Mammary epithelial cell (primary cell): ENCODE data around the gene ACTN1.

Source experiments
- CTCF ChIP-seq, 2 donors: IDR thresholded peaks in 1 of 2; conservative IDR thresholded peaks in 1 of 2; 2 replicates each; pipeline ENCODE4 v1.5.1; 2011 to 2012; ENCODE audit warnings: inconsistent platforms in 2 of 2, low read length in 2 of 2, mild to moderate bottlenecking in 2 of 2, control low read depth in 1 of 2, low read depth in 1 of 2; ENCODE audit not compliant: insufficient read depth in 1 of 2; ENCODE audit errors: extremely low read depth in 1 of 2
- EZH2 ChIP-seq: IDR thresholded peaks from 2 replicates; pipeline ENCODE4 v1.6.1; 2012; ENCODE audit warnings: low read length, inconsistent platforms, borderline replicate concordance

DNA sequence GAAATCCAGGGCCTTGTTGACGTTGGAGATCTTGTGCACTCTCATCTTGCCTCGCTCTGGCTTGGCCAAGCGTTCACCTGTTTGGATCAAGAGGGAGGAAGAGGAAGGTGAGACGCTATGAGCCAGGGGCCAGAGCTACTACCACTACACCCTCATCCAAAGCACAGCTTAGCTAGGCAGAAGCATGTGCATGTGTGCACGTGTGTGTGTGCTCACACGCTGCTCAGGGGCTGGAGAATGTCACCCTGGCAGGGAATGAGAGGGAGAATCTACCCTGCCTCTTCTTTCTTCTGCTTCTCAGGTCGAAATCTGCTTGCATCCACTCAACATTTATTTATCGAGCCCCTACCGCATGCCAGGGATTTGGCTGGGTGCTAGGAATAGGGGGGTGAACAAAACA lies 58.1 kb downstream of the ACTN1 start:
- no peak for TF ChIP-seq CTCF (conservative IDR thresholded peaks at IDR 0.05 in 1 of 2, IDR thresholded peaks at IDR 0.05 in 1 of 2; ENCODE audit: extremely low read depth in 1 of 2, insufficient read depth in 1 of 2, low read depth in 1 of 2, low read length in 2 of 2)
- no peak for TF ChIP-seq EZH2
